AG04450 (cell line): Measurements from ENCODE around the gene AXL. TPM values are rescaled to one million over a fixed set of nuclear protein-coding genes. Genes with fewer than 3 reads are reported as not detected.

ENCODE experiments used
- CTCF ChIA-PET: fragments of 300-600, 350-600 bp; formaldehyde crosslinking; extraction: SDS; loops from one replicate; lab custom pipeline; 2022; ENCODE audit warnings: antibody characterized with exemption, inconsistent platforms; lab: Charles Lee
- POLR2A ChIA-PET: fragments of 350-600 bp; formaldehyde crosslinking; extraction: SDS; loops from one replicate; lab custom pipeline; 2021; ENCODE audit warnings: antibody characterized with exemption, inconsistent platforms; lab: Yijun Ruan, JAX
- DNase-seq: peaks from one replicate; pipeline ENCODE4 v3.0.0-alpha.2; 2011; ENCODE audit warnings: low read depth, low spot score
- H3K27ac ChIP-seq: one replicate; pipeline ENCODE4 v1.5.1; 2012; ENCODE audit warnings: low read depth, low read length, control low read depth
- H3K27me3 ChIP-seq: one replicate; pipeline ENCODE4 v1.6.0; 2012; ENCODE audit warnings: low read length; ENCODE audit not compliant: control insufficient read depth, insufficient read depth
- H3K4me3 ChIP-seq: 2 replicates; pipeline ENCODE4 v1.5.1; 2011; ENCODE audit warnings: mild to moderate bottlenecking, low read depth, low read length, control low read depth
- H3K9me3 ChIP-seq: 2 replicates; pipeline ENCODE4 v1.5.1; 2012; ENCODE audit warnings: low read length; ENCODE audit not compliant: control insufficient read depth, insufficient read depth
- polyA plus RNA-seq: library from polyadenylated mRNA; depleted of rRNA; stranded (reverse); fragments of >200 nt; gene quantifications from 2 replicates; pipeline ENCODE4 v1.2.3, GENCODE V29; 2011
- TF ChIP-seq, protein P1 (sequence below): IDR thresholded peaks from 2 replicates; pipeline ENCODE4 v1.5.1; 2011; ENCODE audit warnings: low read depth, low read length, control low read depth, inconsistent platforms

AXL gene
- polyA plus RNA-seq, 1 experiment: 210 TPM

DNA sequence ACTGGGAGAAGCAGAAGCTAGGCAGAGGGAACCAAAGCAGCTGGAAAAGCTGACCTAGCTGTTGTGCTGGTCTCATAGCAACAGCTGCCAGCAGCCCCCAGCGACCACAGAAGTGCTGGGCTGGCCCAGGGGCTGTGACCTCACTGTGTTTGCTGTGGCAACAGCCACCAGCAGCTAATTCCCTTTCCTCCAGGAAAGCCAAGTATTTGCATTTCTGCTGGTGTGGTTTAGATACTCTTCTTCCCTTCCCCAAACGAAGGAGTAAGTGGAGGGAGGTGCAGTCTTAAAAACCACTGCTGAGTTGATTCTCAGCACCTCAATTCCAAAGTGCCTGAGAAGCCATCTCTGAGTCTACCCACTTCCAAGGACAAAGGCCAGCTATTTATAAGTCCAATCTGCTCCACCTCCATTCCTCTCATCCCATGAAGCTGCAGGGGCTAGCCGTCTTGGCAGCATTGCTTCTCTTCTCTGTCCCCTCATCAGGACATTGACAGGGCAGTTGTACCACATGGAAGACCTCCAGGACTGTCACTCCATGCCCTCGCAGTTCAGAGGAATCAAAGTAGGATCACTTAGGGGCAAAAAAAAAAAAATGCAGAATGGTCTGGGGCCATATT is 79.4 kb downstream of the AXL start:
- TF ChIP-seq, protein P1, sequence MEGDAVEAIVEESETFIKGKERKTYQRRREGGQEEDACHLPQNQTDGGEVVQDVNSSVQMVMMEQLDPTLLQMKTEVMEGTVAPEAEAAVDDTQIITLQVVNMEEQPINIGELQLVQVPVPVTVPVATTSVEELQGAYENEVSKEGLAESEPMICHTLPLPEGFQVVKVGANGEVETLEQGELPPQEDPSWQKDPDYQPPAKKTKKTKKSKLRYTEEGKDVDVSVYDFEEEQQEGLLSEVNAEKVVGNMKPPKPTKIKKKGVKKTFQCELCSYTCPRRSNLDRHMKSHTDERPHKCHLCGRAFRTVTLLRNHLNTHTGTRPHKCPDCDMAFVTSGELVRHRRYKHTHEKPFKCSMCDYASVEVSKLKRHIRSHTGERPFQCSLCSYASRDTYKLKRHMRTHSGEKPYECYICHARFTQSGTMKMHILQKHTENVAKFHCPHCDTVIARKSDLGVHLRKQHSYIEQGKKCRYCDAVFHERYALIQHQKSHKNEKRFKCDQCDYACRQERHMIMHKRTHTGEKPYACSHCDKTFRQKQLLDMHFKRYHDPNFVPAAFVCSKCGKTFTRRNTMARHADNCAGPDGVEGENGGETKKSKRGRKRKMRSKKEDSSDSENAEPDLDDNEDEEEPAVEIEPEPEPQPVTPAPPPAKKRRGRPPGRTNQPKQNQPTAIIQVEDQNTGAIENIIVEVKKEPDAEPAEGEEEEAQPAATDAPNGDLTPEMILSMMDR: no peak
- peak; percentile 48 for DNase-seq
- no peaks in the 10 kb centered on the region for H3K9me3 ChIP-seq
- POLR2A ChIA-PET: interaction anchor here (0.7 to 1.1 kb wide), 3 partner anchors 10 to 54 kb away, joined by 3 to 5 read pairs (median 4); partner anchors contain the start of gene HNRNPUL1
- H3K27ac ChIP-seq: peak overlapping the region; percentile 57
- H3K4me3 ChIP-seq: no peak overlapping the region
- CTCF ChIA-PET: interaction anchor here (0.8 to 9.5 kb wide), 5 partner anchors 10 to 94 kb away, joined by 3 to 72 read pairs (median 5); no protein-coding TSS in a partner anchor
- H3K27me3 ChIP-seq: no peaks in the 10 kb centered on the region

DNA sequence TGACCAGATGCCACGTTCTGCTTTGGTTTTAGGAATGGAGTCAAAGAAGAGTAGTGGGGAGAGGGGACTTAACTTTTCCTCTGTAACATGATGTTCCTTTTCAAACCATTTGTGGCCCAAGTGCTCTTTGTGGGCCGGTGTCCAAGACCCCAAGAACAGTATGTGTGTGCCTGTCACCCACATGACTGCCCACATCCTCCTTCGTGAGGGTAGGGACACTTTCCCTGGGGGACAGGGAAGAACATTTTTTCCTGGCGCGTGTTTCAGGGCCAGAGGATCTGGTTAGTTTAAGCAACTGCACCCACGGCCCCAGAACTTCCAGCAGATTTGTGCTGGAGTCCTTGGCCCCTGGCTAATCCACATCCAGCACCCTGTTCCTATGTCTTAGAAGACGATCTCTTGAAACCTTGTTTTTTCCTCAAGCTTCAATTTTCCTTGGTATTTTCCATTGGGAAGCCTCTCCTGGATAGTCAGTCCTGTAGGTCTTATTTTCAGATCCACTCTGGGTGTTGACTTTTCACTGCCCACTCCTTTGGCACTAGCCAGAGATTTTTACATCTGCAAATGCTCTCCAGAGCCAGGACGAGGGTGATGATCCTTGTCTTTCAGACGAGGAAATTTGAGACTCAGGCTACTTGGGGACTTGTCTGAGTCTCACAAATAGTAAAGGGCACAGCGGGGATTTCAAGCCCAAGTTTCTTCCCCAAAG is 80.2 kb downstream of the AXL start:
- DNase-seq: no peak
- TF ChIP-seq, protein P1: no peak
- H3K4me3 ChIP-seq: no peak overlapping the region
- H3K9me3 ChIP-seq: no peaks in the 10 kb centered on the region
- CTCF ChIA-PET: interaction anchor here (1.6 to 9.5 kb wide), 4 partner anchors 9 to 95 kb away, joined by 5 to 72 read pairs (median 7); no protein-coding TSS in a partner anchor
- POLR2A ChIA-PET: interaction anchor here (1.0 kb wide), 1 partner anchor 9 kb away, joined by 4 read pairs; no protein-coding TSS in a partner anchor
- no peaks in the 10 kb centered on the region for H3K27me3 ChIP-seq
- H3K27ac ChIP-seq: peak overlapping the region; percentile 57

DNA sequence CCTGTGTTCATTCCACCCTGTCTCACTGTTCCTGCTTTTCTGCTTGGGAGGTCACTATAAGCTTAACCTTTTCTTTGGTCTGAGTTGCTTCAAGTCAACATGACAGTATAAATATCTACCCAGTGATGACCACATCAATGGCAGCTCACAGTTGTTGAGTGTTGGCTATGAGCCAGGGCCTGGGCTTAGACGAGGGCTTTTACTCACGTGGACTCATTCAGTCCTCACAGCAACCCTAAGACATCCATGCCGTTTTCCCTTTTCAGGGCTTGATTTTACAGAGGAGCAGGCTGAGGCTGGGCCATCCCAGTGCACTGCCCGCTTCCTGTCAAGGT is 80.7 kb downstream of the AXL start:
- H3K9me3 ChIP-seq: no peaks in the 10 kb centered on the region
- peak overlapping the region; percentile 57 for H3K27ac ChIP-seq
- TF ChIP-seq, protein P1: no peak
- ChIA-PET CTCF (interaction anchor here (1.6 to 9.5 kb wide), 3 partner anchors 9 to 95 kb away, joined by 5 to 72 read pairs (median 9); no protein-coding TSS in a partner anchor), POLR2A (interaction anchor here (1.0 to 1.1 kb wide), 2 partner anchors 9 to 16 kb away, joined by 3 to 4 read pairs; no protein-coding TSS in a partner anchor)
- no peaks in the 10 kb centered on the region for H3K27me3 ChIP-seq
- H3K4me3 ChIP-seq: no peak overlapping the region
- DNase-seq: peak; percentile 80

DNA sequence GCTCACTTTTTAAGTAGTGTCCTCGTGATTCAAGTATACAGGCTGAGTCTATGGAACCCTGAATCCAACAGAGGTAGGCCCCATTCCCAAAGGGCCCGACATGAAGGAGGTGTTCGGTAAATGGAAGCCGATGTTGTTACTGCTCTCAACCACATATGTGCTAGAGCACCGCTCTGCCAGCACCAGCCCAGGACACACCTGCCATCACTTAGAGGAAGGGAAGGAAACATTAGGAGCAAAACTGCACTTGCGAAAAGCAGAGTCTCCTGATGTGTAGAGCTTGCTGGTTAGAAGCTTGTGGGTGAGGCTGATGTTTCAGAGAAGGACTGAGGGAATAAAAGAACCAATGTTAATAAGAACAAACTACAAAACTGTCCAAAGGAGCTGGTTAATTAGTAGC is 81.5 kb downstream of the AXL start:
- DNase-seq: no peak
- Histone ChIP-seq H3K27me3 (no peaks in the 10 kb centered on the region), H3K4me3 (no peak overlapping the region), H3K27ac (no peak overlapping the region), H3K9me3 (no peaks in the 10 kb centered on the region)
- ChIA-PET CTCF (interaction anchor here (1.1 to 1.6 kb wide), 2 partner anchors 21 to 38 kb away, joined by 4 to 5 read pairs; no protein-coding TSS in a partner anchor), POLR2A (interaction anchor here (1.1 kb wide), 1 partner anchor 17 kb away, joined by 3 read pairs; no protein-coding TSS in a partner anchor)
- TF ChIP-seq, protein P1: no peak
